Measurements from ENCODE around the gene HEMGN. TPM values are rescaled to one million over a fixed set of nuclear protein-coding genes. Genes with fewer than 3 reads are reported as not detected.

Gene HEMGN, protein sequence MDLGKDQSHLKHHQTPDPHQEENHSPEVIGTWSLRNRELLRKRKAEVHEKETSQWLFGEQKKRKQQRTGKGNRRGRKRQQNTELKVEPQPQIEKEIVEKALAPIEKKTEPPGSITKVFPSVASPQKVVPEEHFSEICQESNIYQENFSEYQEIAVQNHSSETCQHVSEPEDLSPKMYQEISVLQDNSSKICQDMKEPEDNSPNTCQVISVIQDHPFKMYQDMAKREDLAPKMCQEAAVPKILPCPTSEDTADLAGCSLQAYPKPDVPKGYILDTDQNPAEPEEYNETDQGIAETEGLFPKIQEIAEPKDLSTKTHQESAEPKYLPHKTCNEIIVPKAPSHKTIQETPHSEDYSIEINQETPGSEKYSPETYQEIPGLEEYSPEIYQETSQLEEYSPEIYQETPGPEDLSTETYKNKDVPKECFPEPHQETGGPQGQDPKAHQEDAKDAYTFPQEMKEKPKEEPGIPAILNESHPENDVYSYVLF
- total RNA-seq = 8.6 TPM

- H3K4me1 ChIP-seq (ENCODE audit: insufficient read depth, low read length) = peaks cover 7% of the 10 kb centered on the region
- no peak within 1 kb of the TSS for H3K4me3 ChIP-seq (ENCODE audit: low read length)
- no peaks in the 10 kb centered on the region for H3K27me3 ChIP-seq (ENCODE audit: insufficient read depth, low read length)
- no peaks in the 10 kb centered on the region for H3K9me3 ChIP-seq (ENCODE audit: low read depth, low read length)
Observed at GRCh38 chr9:97938081-97938644, at the start of gene HEMGN. TSS of gene HEMGN (minus strand) at chr9:97938172. CDS start at chr9:97938136, 36 bp downstream.

DNA sequence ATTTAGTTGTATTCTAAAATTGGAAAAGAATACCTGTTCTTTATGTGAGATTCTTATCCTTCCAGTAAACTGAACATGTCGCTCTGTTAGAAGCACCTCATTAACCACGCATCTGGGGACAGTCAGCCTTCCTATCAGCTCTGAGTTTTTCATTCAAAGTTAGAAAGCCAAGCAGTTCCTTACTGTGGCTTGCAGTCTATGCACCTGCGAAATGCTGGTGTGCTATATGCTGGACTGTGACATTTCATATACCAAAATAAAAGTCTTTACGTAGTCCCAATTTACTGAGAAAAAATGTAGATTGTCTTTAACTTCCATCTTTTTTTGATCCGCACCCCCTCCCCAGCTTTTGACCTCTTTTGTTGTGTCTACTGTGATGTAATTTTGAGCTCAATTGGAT lies 49.5 kb upstream of the HEMGN start:
- Histone ChIP-seq H3K4me1 (ENCODE audit: insufficient read depth, low read length) (peaks cover 61% of the 10 kb centered on the region), H3K4me3 (ENCODE audit: low read length) (no peak overlapping the region), H3K9me3 (ENCODE audit: low read depth, low read length) (no peaks in the 10 kb centered on the region), H3K27me3 (ENCODE audit: insufficient read depth, low read length) (no peaks in the 10 kb centered on the region)

- Histone ChIP-seq H3K4me3 (ENCODE audit: low read length) (peak overlapping the region; percentile 86), H3K9me3 (ENCODE audit: low read depth, low read length) (no peaks in the 10 kb centered on the region), H3K4me1 (ENCODE audit: insufficient read depth, low read length) (peaks cover 49% of the 10 kb centered on the region), H3K27me3 (ENCODE audit: insufficient read depth, low read length) (no peaks in the 10 kb centered on the region)
Observed at GRCh38 chr9:97985058-97985861, 47.3 kb upstream of the HEMGN start.

- Histone ChIP-seq H3K27me3 (ENCODE audit: insufficient read depth, low read length) (no peaks in the 10 kb centered on the region), H3K4me3 (ENCODE audit: low read length) (peak overlapping the region; percentile 86), H3K9me3 (ENCODE audit: low read depth, low read length) (no peaks in the 10 kb centered on the region), H3K4me1 (ENCODE audit: insufficient read depth, low read length) (peaks cover 40% of the 10 kb centered on the region)
Observed at GRCh38 chr9:97984188-97985057, 46.5 kb upstream of the HEMGN start.

GRCh38 chr9:97983589-97984187 lies 45.7 kb upstream of the HEMGN start:
- Histone ChIP-seq H3K4me3 (ENCODE audit: low read length) (peak overlapping the region; percentile 86), H3K4me1 (ENCODE audit: insufficient read depth, low read length) (peaks cover 35% of the 10 kb centered on the region), H3K27me3 (ENCODE audit: insufficient read depth, low read length) (no peaks in the 10 kb centered on the region), H3K9me3 (ENCODE audit: low read depth, low read length) (no peaks in the 10 kb centered on the region)

DNA sequence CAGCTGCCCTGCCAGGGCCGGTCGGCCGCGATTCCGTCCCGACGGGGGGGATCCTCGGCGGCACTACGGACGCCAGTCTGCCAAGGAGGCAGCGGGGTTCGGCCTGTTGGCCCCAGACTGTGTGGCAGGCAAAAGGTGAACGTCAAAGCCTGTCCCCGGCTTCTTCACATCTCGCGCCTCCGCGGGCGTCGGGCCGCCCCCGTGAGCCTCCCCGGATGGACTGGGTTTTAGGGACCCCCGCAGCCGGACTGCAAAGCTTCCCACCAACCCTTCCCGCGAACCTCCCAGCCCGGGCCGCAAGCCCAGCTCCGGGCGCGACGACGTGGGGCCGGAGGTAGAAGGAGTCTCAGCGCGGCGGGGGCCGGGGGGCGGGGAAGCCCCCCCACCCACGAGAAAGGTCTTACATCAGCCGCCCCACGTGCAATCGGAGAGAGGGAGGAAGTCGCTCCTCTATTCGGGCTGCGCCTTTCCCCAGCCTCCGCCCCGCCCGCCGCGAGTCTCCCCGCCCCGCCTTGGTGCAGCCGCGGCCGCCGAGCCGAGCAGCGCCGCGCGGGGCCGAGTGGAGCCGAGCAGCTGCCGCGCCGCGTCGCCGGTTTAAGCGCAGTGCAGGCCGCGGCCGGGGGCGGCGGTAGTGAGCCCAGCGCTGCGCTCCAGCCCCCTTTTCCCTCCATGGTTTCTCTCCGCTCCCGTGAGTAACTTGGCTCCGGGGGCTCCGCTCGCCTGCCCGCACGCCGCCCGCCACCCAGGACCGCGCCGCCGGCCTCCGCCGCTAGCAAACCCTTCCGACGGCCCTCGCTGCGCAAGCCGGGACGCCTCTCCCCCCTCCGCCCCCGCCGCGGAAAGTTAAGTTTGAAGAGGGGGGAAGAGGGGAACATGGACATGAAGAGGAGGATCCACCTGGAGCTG lies 45.0 kb upstream of the HEMGN start, which contains the start of gene ANP32B:
Gene ANP32B, plus strand, starts transcription at position 659 of the 906 bp plus-strand sequence. Its CDS starts 215 bp downstream, at position 874.
- H3K27me3 ChIP-seq (ENCODE audit: insufficient read depth, low read length) = no peaks in the 10 kb centered on the region
- no peaks in the 10 kb centered on the region for H3K9me3 ChIP-seq (ENCODE audit: low read depth, low read length)
- peaks cover 29% of the 10 kb centered on the region for H3K4me1 ChIP-seq (ENCODE audit: insufficient read depth, low read length)
- peak within 1 kb of the TSS; percentile 86 for H3K4me3 ChIP-seq (ENCODE audit: low read length)

- Histone ChIP-seq H3K4me3 (ENCODE audit: low read length) (peak overlapping the region; percentile 86), H3K4me1 (ENCODE audit: insufficient read depth, low read length) (peaks cover 25% of the 10 kb centered on the region), H3K27me3 (ENCODE audit: insufficient read depth, low read length) (no peaks in the 10 kb centered on the region), H3K9me3 (ENCODE audit: low read depth, low read length) (no peaks in the 10 kb centered on the region)
Observed at GRCh38 chr9:97981846-97982682, 44.1 kb upstream of the HEMGN start.

- H3K4me1 ChIP-seq (ENCODE audit: insufficient read depth, low read length) = peaks cover 20% of the 10 kb centered on the region
- no peak overlapping the region for H3K4me3 ChIP-seq (ENCODE audit: low read length)
- no peaks in the 10 kb centered on the region for H3K9me3 ChIP-seq (ENCODE audit: low read depth, low read length)
- H3K27me3 ChIP-seq (ENCODE audit: insufficient read depth, low read length) = no peaks in the 10 kb centered on the region
Observed at GRCh38 chr9:97980918-97981845, 43.2 kb upstream of the HEMGN start.

- H3K4me1 ChIP-seq (ENCODE audit: insufficient read depth, low read length) = peaks cover 13% of the 10 kb centered on the region
- no peak overlapping the region for H3K4me3 ChIP-seq (ENCODE audit: low read length)
- no peaks in the 10 kb centered on the region for H3K9me3 ChIP-seq (ENCODE audit: low read depth, low read length)
- no peaks in the 10 kb centered on the region for H3K27me3 ChIP-seq (ENCODE audit: insufficient read depth, low read length)
Observed at GRCh38 chr9:97980479-97980803, 42.5 kb upstream of the HEMGN start.

DNA sequence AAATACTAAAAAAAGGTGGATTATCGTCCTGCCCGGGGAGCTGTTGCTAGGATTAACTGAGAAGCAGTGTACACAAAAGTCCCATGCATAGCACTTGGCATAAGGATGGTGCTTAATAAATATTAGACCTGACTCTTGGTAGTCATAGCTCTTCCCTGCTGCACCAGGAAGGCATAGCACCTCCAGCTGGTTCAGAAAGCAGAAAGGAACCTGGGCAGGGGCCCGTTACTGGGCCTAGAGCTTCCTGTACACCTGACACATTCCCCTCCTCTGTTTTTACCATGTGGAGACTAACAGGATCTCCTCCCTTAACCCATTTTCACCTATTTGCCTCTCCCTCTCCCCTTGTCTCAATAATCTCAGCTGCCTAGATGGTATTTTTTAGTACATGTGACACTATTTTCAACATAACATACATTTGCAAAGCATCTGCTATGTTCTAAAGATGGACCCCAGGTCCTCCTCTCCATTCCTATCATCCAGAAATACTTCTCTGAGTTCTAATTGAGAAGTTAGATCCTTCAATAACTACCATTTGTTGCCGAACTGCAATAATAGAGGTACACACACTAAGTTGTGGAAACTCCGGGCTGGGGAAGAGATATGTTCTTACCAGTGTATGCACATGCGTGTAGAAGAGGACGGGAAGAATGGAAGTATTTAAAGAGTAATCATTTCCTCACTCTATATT lies 42.0 kb upstream of the HEMGN start:
- H3K27me3 ChIP-seq (ENCODE audit: insufficient read depth, low read length) = no peaks in the 10 kb centered on the region
- peaks cover 8% of the 10 kb centered on the region for H3K4me1 ChIP-seq (ENCODE audit: insufficient read depth, low read length)
- H3K4me3 ChIP-seq (ENCODE audit: low read length) = no peak overlapping the region
- H3K9me3 ChIP-seq (ENCODE audit: low read depth, low read length) = no peaks in the 10 kb centered on the region

GRCh38 chr9:97978371-97979130 lies 40.6 kb upstream of the HEMGN start:
- no peaks in the 10 kb centered on the region for H3K27me3 ChIP-seq (ENCODE audit: insufficient read depth, low read length)
- H3K4me1 ChIP-seq (ENCODE audit: insufficient read depth, low read length) = peaks cover 8% of the 10 kb centered on the region
- no peaks in the 10 kb centered on the region for H3K9me3 ChIP-seq (ENCODE audit: low read depth, low read length)
- no peak overlapping the region for H3K4me3 ChIP-seq (ENCODE audit: low read length)
